Measurements from ENCODE around the gene FAM187B.

GRCh38 chr19:35240327-35240726, 11.8 kb upstream of the FAM187B start:
- TF ChIP-seq GABPA (IDR thresholded peaks at IDR 0.05; ENCODE audit: low read depth): no peak
- TF ChIP-seq CTCF (IDR thresholded peaks at IDR 0.05; ENCODE audit: insufficient read depth, low read length): no peak
- no peak for TF ChIP-seq POLR2AphosphoS5 (IDR thresholded peaks at IDR 0.05; ENCODE audit: low read depth)
- TF ChIP-seq, protein P1, sequence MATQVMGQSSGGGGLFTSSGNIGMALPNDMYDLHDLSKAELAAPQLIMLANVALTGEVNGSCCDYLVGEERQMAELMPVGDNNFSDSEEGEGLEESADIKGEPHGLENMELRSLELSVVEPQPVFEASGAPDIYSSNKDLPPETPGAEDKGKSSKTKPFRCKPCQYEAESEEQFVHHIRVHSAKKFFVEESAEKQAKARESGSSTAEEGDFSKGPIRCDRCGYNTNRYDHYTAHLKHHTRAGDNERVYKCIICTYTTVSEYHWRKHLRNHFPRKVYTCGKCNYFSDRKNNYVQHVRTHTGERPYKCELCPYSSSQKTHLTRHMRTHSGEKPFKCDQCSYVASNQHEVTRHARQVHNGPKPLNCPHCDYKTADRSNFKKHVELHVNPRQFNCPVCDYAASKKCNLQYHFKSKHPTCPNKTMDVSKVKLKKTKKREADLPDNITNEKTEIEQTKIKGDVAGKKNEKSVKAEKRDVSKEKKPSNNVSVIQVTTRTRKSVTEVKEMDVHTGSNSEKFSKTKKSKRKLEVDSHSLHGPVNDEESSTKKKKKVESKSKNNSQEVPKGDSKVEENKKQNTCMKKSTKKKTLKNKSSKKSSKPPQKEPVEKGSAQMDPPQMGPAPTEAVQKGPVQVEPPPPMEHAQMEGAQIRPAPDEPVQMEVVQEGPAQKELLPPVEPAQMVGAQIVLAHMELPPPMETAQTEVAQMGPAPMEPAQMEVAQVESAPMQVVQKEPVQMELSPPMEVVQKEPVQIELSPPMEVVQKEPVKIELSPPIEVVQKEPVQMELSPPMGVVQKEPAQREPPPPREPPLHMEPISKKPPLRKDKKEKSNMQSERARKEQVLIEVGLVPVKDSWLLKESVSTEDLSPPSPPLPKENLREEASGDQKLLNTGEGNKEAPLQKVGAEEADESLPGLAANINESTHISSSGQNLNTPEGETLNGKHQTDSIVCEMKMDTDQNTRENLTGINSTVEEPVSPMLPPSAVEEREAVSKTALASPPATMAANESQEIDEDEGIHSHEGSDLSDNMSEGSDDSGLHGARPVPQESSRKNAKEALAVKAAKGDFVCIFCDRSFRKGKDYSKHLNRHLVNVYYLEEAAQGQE (IDR thresholded peaks at IDR 0.05; ENCODE audit: insufficient replicate concordance, low read depth): no peak
- peak; percentile 59; the same call in 1 of the 2 replicates for TF ChIP-seq SPI1 (IDR thresholded peaks at IDR 0.05; ENCODE audit: borderline replicate concordance, low read depth)

Data from HL-60 (cell line).